Esophagus muscularis mucosa (tissue), 4 donors: ENCODE results near the gene PARS2. TPM values are rescaled to one million over a fixed set of nuclear protein-coding genes. Genes with fewer than 3 reads are reported as not detected.
A peak's percentile ranks its signal among the peaks of the same experiment; 100 is the strongest.

Source experiments
- DNase-seq: peaks from one replicate; pipeline ENCODE4 v3.0.0-alpha.2; 2017; ENCODE audit errors: extremely low spot score
- H3K27ac ChIP-seq, 4 donors: fragments of 200-600 bp; sonication (generic); replicated peaks in 1 of 4; 1 replicate in 3 of 4; 2 replicates in 1 of 4; pipeline ENCODE4 v1.5.1; 2016 to 2019; ENCODE audit warnings: mild to moderate bottlenecking in 1 of 4
- H3K27me3 ChIP-seq, 4 donors: fragments of 200-600 bp; sonication (generic); one replicate each; pipeline versions ENCODE4 v1.5.1 to v1.6.0; 2016 to 2019
- H3K36me3 ChIP-seq, 4 donors: fragments of 200-600 bp; sonication (generic); one replicate each; pipeline ENCODE4 v1.5.1; 2016 to 2019
- H3K4me1 ChIP-seq, 4 donors: fragments of 200-600 bp; sonication (generic); one replicate each; pipeline ENCODE4 v1.5.1; 2016 to 2019
- H3K4me3 ChIP-seq, 4 donors: fragments of 200-600 bp; sonication (generic); 1 replicate in 2 of 4; 2 replicates in 2 of 4; pipeline ENCODE4 v1.5.1; 2016 to 2019; ENCODE audit warnings: mild to moderate bottlenecking in 4 of 4, moderate library complexity in 1 of 4
- H3K9me3 ChIP-seq, 4 donors: fragments of 200-600 bp; sonication (generic); 1 replicate in 3 of 4; 2 replicates in 1 of 4; pipeline ENCODE4 v1.5.1; 2016 to 2019
- EP300 ChIP-seq: sonication (generic); formaldehyde crosslinking; IDR thresholded peaks from one replicate; pipeline ENCODE4 v1.6.1; 2017; ENCODE audit warnings: antibody characterized with exemption
- POLR2A ChIP-seq: fragments of 450-650 bp; IDR thresholded peaks from one replicate; pipeline ENCODE4 v1.6.1; 2017; ENCODE audit warnings: antibody characterized with exemption, moderate library complexity, mild to moderate bottlenecking, low read depth
- POLR2AphosphoS5 ChIP-seq, 2 donors: sonication (generic); formaldehyde crosslinking; IDR thresholded peaks; one replicate each; pipeline ENCODE4 v1.6.1; 2017; ENCODE audit warnings: antibody characterized with exemption in 2 of 2
- WGBS: methylation state at CpG from one replicate; pipeline ENCODE4 v1.1.5; 2018; 5-methylcytosine and 5-hydroxymethylcytosine counted together
- intact Hi-C: fragments of 100-400 bp; cut with DNase I; formaldehyde crosslinking; loops from one replicate; pipeline ENCODE4 v1.15.1; 2023
- total RNA-seq, 4 donors: library from RNA; depleted of rRNA; stranded (reverse); fragments of >200 nt; gene quantifications; one replicate each; pipeline versions ENCODE4 v1.1.0 to v1.2.1, GENCODE V29; 2016
- TF ChIP-seq, protein P1 (sequence below), 3 experiments: fragments of 200-600 bp in 2 of 3; fragments of 450-650 bp in 1 of 3; sonication (generic) in 2 of 3; IDR thresholded peaks; one replicate each; pipeline ENCODE4 v1.5.1; 2017 to 2019; ENCODE audit warnings: antibody characterized with exemption in 3 of 3, mild to moderate bottlenecking in 2 of 3, moderate library complexity in 1 of 3

Gene PARS2
- total RNA-seq, 4 donors from 2014 or later = 4.0 to 7.5 (median 5.7) TPM

DNA sequence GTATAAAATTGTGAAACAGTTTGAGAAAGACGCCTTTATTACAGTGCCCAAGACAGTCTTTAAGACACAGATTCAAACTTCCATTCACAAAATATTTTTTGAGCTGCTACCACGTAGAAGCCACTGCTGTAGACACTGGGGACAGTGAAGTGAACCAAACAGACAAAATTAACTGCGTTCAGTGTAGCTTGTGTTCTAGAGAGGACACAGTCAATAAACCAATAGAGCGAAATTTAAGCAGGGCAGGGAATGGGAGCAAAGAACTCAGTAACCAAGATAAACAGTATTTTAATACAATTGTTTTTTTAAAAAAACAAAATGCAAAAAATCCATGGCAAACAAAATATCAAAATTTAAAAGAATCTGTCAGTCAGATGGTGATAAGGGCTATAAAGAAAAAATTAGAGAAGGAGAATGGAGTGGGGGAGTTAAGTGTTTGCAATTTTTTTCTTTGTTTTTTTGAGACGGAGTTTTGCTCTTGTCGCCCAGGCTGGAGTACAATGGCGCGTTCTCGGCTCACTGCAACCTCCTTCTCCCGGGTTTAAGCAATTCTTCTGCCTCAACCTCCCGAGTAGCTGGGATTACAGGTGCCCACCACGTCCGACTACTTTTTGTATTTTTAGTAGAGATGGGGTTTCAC is 719 bp upstream of the PARS2 start:
- intact Hi-C loops = no loop called here
- H3K4me3 ChIP-seq = peak overlapping the region; percentile 76 to 91 (median 80)
- TF ChIP-seq, protein P1, sequence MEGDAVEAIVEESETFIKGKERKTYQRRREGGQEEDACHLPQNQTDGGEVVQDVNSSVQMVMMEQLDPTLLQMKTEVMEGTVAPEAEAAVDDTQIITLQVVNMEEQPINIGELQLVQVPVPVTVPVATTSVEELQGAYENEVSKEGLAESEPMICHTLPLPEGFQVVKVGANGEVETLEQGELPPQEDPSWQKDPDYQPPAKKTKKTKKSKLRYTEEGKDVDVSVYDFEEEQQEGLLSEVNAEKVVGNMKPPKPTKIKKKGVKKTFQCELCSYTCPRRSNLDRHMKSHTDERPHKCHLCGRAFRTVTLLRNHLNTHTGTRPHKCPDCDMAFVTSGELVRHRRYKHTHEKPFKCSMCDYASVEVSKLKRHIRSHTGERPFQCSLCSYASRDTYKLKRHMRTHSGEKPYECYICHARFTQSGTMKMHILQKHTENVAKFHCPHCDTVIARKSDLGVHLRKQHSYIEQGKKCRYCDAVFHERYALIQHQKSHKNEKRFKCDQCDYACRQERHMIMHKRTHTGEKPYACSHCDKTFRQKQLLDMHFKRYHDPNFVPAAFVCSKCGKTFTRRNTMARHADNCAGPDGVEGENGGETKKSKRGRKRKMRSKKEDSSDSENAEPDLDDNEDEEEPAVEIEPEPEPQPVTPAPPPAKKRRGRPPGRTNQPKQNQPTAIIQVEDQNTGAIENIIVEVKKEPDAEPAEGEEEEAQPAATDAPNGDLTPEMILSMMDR (IDR thresholded peaks at IDR 0.05) = no peak
- no peak for TF ChIP-seq POLR2A
- no peak for TF ChIP-seq POLR2AphosphoS5 (IDR thresholded peaks at IDR 0.05)
- no peak for TF ChIP-seq EP300
- peak overlapping the region; percentile 48 to 85 (median 64) for H3K27ac ChIP-seq
- 63% methylated on average over 13 of the region's 13 CpGs for WGBS
- H3K4me1 ChIP-seq = peaks cover 6 to 23% (median 18%) of the 10 kb centered on the region in 4 donors
- H3K9me3 ChIP-seq = no peaks in the 10 kb centered on the region
- no peaks in the 10 kb centered on the region for H3K27me3 ChIP-seq
- no peak for DNase-seq
- no peaks in the 10 kb centered on the region for H3K36me3 ChIP-seq

DNA sequence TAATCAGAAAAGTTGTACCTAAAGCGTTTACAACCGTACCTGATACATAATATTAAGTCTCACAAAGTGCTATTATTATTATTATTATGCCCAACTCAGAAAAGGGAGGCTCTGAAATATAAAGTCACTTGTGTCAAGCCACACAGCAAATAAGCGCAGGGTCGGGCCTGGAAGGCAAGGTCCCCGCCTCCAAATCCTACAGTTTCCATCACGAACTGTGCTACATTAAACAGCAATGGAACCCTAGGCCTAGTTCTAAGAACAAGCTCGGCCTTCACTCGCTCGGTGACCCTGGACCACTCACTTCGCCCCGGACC is 549 bp downstream of the PARS2 start:
- Histone ChIP-seq H3K27me3 (no peaks in the 10 kb centered on the region), H3K36me3 (peaks cover 0 to 3% (median 2%) of the 10 kb centered on the region in 4 donors), H3K27ac (peak overlapping the region; percentile 71 to 85 (median 76)), H3K9me3 (no peaks in the 10 kb centered on the region), H3K4me3 (peak overlapping the region; percentile 76 to 91 (median 80)), H3K4me1 (peaks cover 6 to 23% (median 18%) of the 10 kb centered on the region in 4 donors)
- 0% methylated on average over 6 of the region's 11 CpGs for WGBS
- DNase-seq = no peak
- intact Hi-C loops = no loop called here
- no peak for TF ChIP-seq POLR2A
- TF ChIP-seq, protein P1 (IDR thresholded peaks at IDR 0.05) = no peak
- no peak for TF ChIP-seq EP300
- TF ChIP-seq POLR2AphosphoS5 (IDR thresholded peaks at IDR 0.05) = no peak

DNA sequence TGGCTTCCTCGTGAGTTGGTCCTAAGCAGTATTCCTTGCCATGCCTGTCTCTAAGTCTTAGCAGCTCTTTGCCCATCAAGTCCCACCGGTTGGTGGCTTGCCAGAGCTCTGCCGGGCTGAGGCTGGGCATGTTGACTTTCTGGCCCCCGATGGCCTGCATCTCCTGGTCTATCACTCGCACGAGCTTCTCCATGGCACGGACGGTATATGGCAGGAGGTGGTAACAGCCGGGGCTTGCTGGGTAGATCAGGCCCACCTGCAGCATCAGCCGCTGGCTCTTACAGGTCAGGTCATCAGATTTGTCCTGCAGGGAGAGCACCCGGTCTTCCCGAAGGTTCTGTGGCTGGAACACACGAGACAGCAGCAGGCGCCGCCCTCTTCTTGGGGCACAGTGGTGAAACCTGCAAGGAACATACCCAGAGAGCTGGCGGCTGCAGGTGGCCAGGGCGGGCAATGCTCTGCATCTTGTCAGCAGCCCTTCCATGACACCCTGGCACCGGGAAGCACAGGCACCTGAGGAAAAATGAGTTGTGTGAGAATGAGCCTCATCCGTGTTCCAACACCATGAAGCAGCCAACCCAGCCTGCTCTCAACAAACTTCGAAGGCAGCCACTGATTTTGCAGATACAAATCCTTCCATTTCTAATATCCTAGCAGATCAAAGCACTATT is 5.5 kb downstream of the PARS2 start:
- H3K27me3 ChIP-seq = no peaks in the 10 kb centered on the region

DNA sequence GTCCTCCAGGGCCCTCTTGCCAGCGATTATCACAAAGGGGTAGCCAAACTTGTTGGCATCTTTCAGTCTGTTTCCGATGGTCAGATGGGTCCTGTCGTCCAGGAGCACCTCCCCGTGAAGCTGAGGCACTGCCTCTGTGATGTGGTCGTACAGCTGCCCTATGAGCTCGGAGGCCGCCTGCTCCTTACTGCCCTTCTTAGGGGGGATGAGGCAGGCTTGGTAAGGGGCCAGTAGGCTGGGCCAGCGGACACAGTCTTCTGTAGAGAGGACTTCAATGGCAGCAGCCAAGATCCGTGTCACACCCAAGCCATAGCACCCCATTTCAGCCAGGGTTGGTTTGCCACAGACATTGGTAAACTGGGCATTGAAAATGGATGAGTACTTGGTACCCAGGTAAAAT is 6.5 kb downstream of the PARS2 start:
- Histone ChIP-seq H3K4me3 (no peak overlapping the region), H3K9me3 (no peaks in the 10 kb centered on the region), H3K27ac (no peak overlapping the region), H3K36me3 (peaks cover 24 to 37% (median 30%) of the 10 kb centered on the region in 4 donors), H3K4me1 (peaks cover 0 to 6% (median 2%) of the 10 kb centered on the region in 4 donors), H3K27me3 (no peaks in the 10 kb centered on the region)
- intact Hi-C loops = no loop called here
- 83% methylated on average over 4 of the region's 9 CpGs for WGBS
- TF ChIP-seq EP300 (no peak), POLR2AphosphoS5 (IDR thresholded peaks at IDR 0.05) (no peak), POLR2A (no peak)
- TF ChIP-seq, protein P1 (IDR thresholded peaks at IDR 0.05) = no peak
- no peak for DNase-seq

More for the DNA sequence above, 5.5 kb downstream of the PARS2 start:
- intact Hi-C loops = no loop called here
- H3K9me3 ChIP-seq = no peaks in the 10 kb centered on the region
- 91% methylated on average over 3 of the region's 20 CpGs for WGBS
- TF ChIP-seq POLR2AphosphoS5 (IDR thresholded peaks at IDR 0.05) = no peak
- TF ChIP-seq, protein P1 (IDR thresholded peaks at IDR 0.05) = no peak
- peaks cover 24 to 37% (median 30%) of the 10 kb centered on the region in 4 donors for H3K36me3 ChIP-seq
- H3K4me3 ChIP-seq = no peak overlapping the region
- H3K27ac ChIP-seq = no peak overlapping the region
- no peak for DNase-seq
- peaks cover 6 to 15% (median 11%) of the 10 kb centered on the region in 4 donors for H3K4me1 ChIP-seq
